Fibroblast of lung (primary cell): Measurements from ENCODE around the gene TMED5. TPM values are rescaled to one million over a fixed set of nuclear protein-coding genes. Genes with fewer than 3 reads are reported as not detected.
A peak's percentile ranks its signal among the peaks of the same experiment; 100 is the strongest.
"Not testable (repeated sequence)": the region's sequence is repeated elsewhere in the genome, so short reads cannot be mapped to it uniquely, and the experiment has no call there.

Experiments used
- DNase-seq, 2 donors: peaks; one replicate each; pipeline versions ENCODE4 v3.0.0 to v3.0.0-alpha.2; 2010; ENCODE audit warnings: low read depth in 2 of 2
- H2AFZ ChIP-seq: 2 replicates; pipeline ENCODE4 v1.5.1; 2012; ENCODE audit warnings: low read length, control low read depth, inconsistent platforms
- H3K27ac ChIP-seq: 2 replicates; pipeline ENCODE4 v1.5.1; 2011; ENCODE audit warnings: low read length, control low read depth; ENCODE audit not compliant: insufficient read depth
- H3K27me3 ChIP-seq: 2 replicates; pipeline ENCODE4 v1.5.1; 2011; ENCODE audit warnings: mild to moderate bottlenecking, low read length; ENCODE audit not compliant: control insufficient read depth, insufficient read depth
- H3K36me3 ChIP-seq: 2 replicates; pipeline ENCODE4 v1.5.1; 2011; ENCODE audit warnings: low read length; ENCODE audit not compliant: control insufficient read depth, insufficient read depth
- H3K4me1 ChIP-seq: 2 replicates; pipeline ENCODE4 v1.5.1; 2011; ENCODE audit warnings: low read length; ENCODE audit not compliant: control insufficient read depth, insufficient read depth; ENCODE audit errors: extremely low read depth
- H3K4me2 ChIP-seq: 2 replicates; pipeline ENCODE4 v1.5.1; 2011; ENCODE audit warnings: low read length, control low read depth; ENCODE audit not compliant: insufficient read depth; ENCODE audit errors: extremely low read depth
- H3K4me3 ChIP-seq, 4 experiments: fragments of 200-600 bp in 1 of 4; sonication (generic) in 1 of 4; replicated peaks in 1 of 4; 2 replicates each; pipeline ENCODE4 v1.5.1; 2011 to 2016; ENCODE audit warnings: low read length in 4 of 4, low read depth in 3 of 4, mild to moderate bottlenecking in 3 of 4, control low read depth in 2 of 4, inconsistent platforms in 1 of 4, mixed read lengths in 1 of 4; ENCODE audit not compliant: insufficient read depth in 1 of 4; ENCODE audit errors: control extremely low read depth in 1 of 4
- H3K79me2 ChIP-seq: 2 replicates; pipeline ENCODE4 v1.5.1; 2012; ENCODE audit warnings: mild to moderate bottlenecking, low read length, inconsistent platforms; ENCODE audit not compliant: control insufficient read depth, insufficient read depth
- H3K9ac ChIP-seq: 2 replicates; pipeline ENCODE4 v1.5.1; 2011; ENCODE audit warnings: mild to moderate bottlenecking, low read length, control low read depth; ENCODE audit not compliant: insufficient read depth
- H3K9me3 ChIP-seq: 2 replicates; pipeline ENCODE4 v1.5.1; 2012; ENCODE audit warnings: low read depth, low read length; ENCODE audit not compliant: control insufficient read depth, insufficient read depth
- H4K20me1 ChIP-seq: 2 replicates; pipeline ENCODE4 v1.5.1; 2011; ENCODE audit warnings: low read length; ENCODE audit not compliant: control insufficient read depth, insufficient read depth; ENCODE audit errors: extremely low read depth
- CTCF ChIP-seq, 2 donors: IDR thresholded peaks in 1 of 2; conservative IDR thresholded peaks in 1 of 2; 1 replicate in 1 of 2; 2 replicates in 1 of 2; pipeline ENCODE4 v1.5.1; 2011 to 2012; ENCODE audit warnings: low read length in 2 of 2, control low read depth in 1 of 2, inconsistent platforms in 1 of 2, low read depth in 1 of 2, mild to moderate bottlenecking in 1 of 2
- EZH2 ChIP-seq: IDR thresholded peaks from 2 replicates; pipeline ENCODE4 v1.5.1; 2012; ENCODE audit warnings: low read length, control low read depth, mild to moderate bottlenecking; ENCODE audit errors: missing control alignments
- polyA plus RNA-seq, 2 donors: library from polyadenylated mRNA; depleted of rRNA in 1 of 2; stranded (reverse) in 1 of 2; unstranded in 1 of 2; fragments of >200 nt; gene quantifications; 2 replicates each; pipeline ENCODE4 v1.2.1, GENCODE V29; 2011 to 2012; ENCODE audit warnings: missing spikeins in 1 of 2
- total RNA-seq: library from RNA; depleted of rRNA; stranded (reverse); fragments of >200 nt; gene quantifications from 2 replicates; pipeline ENCODE4 v1.2.1, GENCODE V29; 2014

TMED5 gene
- total and polyA plus RNA-seq, 2 donors (not counting 1 experiment from before 2014, with no cell fraction given): 56.0 to 82.6 TPM

- H3K9me3 ChIP-seq: no peaks in the 10 kb centered on the region
- DNase-seq: peak; percentile 28 to 51
These were observed 755 bp upstream of the TMED5 start, which contains the start of gene CCDC18 for GRCh38 chr1:93180723-93181613. Gene CCDC18 (plus strand): TSS chr1:93180724. CDS start chr1:93183362, 2,638 bp downstream.

GRCh38 chr1:93178418-93178817, 1.8 kb downstream of the TMED5 start:
- Histone ChIP-seq H3K36me3 (no peaks in the 10 kb centered on the region), H3K9me3 (no peaks in the 10 kb centered on the region), H3K79me2 (peaks cover 75% of the 10 kb centered on the region), H2AFZ (no peak overlapping the region), H4K20me1 (no peaks in the 10 kb centered on the region), H3K27ac (peak overlapping the region; percentile 99), H3K4me3 (peak overlapping the region; percentile 88 to 99 (median 94)), H3K27me3 (no peaks in the 10 kb centered on the region), H3K9ac (no peak overlapping the region), H3K4me1 (peaks cover 2% of the 10 kb centered on the region), H3K4me2 (peak overlapping the region; percentile 82)
- peak; percentile 34 to 38 for DNase-seq
- TF ChIP-seq CTCF (conservative IDR thresholded peaks at IDR 0.05 in 1 of 2, IDR thresholded peaks at IDR 0.05 in 1 of 2; ENCODE audit: low read depth in 1 of 2, low read length in 2 of 2): no peak

More at GRCh38 chr1:93180723-93181613, 755 bp upstream of the TMED5 start, which contains the start of gene CCDC18:
- Histone ChIP-seq H3K79me2 (peaks cover 55% of the 10 kb centered on the region), H3K27me3 (no peaks in the 10 kb centered on the region), H3K4me2 (peak within 1 kb of the TSS; percentile 80), H3K9ac (peak within 1 kb of the TSS; percentile 99), H3K4me3 (peak within 1 kb of the TSS; percentile 90 to 99 (median 94)), H3K27ac (peak within 1 kb of the TSS; percentile 99), H4K20me1 (no peaks in the 10 kb centered on the region), H2AFZ (peak within 1 kb of the TSS; percentile 61), H3K4me1 (peaks cover 2% of the 10 kb centered on the region), H3K36me3 (no peaks in the 10 kb centered on the region)
- TF ChIP-seq EZH2 (no peak), CTCF (conservative IDR thresholded peaks at IDR 0.05 in 1 of 2, IDR thresholded peaks at IDR 0.05 in 1 of 2; ENCODE audit: low read depth in 1 of 2, low read length in 2 of 2) (no peak)

- Histone ChIP-seq H3K9ac (no peak overlapping the region), H3K27ac (peak overlapping the region; percentile 99)
- peak; percentile 53 for DNase-seq
These were observed 2.2 kb downstream of the TMED5 start for GRCh38 chr1:93177991-93178390.

GRCh38 chr1:93174638-93175037, 5.6 kb downstream of the TMED5 start:
- not testable (repeated sequence) for H3K4me3 ChIP-seq, H3K4me1 ChIP-seq, H3K9ac ChIP-seq, H4K20me1 ChIP-seq, H3K27me3 ChIP-seq, H3K4me2 ChIP-seq, H2AFZ ChIP-seq, H3K9me3 ChIP-seq, H3K27ac ChIP-seq, DNase-seq, H3K36me3 ChIP-seq
- H3K79me2 ChIP-seq: peaks cover 92% of the 10 kb centered on the region

More at GRCh38 chr1:93177991-93178390, 2.2 kb downstream of the TMED5 start:
- Histone ChIP-seq H2AFZ (no peak overlapping the region), H4K20me1 (no peaks in the 10 kb centered on the region), H3K79me2 (peaks cover 79% of the 10 kb centered on the region), H3K4me3 (peak overlapping the region; percentile 88 to 99 (median 94)), H3K27me3 (no peaks in the 10 kb centered on the region), H3K4me2 (peak overlapping the region; percentile 82), H3K9me3 (no peaks in the 10 kb centered on the region), H3K4me1 (peaks cover 2% of the 10 kb centered on the region), H3K36me3 (no peaks in the 10 kb centered on the region)
- TF ChIP-seq EZH2 (no peak), CTCF (conservative IDR thresholded peaks at IDR 0.05 in 1 of 2, IDR thresholded peaks at IDR 0.05 in 1 of 2; ENCODE audit: low read depth in 1 of 2, low read length in 2 of 2) (no peak)
